ENCODE measurements around the gene CALCB.
"Not testable (repeated sequence)": the region's sequence is repeated elsewhere in the genome, so short reads cannot be mapped to it uniquely, and the experiment has no call there.

Gene CALCB

DNA sequence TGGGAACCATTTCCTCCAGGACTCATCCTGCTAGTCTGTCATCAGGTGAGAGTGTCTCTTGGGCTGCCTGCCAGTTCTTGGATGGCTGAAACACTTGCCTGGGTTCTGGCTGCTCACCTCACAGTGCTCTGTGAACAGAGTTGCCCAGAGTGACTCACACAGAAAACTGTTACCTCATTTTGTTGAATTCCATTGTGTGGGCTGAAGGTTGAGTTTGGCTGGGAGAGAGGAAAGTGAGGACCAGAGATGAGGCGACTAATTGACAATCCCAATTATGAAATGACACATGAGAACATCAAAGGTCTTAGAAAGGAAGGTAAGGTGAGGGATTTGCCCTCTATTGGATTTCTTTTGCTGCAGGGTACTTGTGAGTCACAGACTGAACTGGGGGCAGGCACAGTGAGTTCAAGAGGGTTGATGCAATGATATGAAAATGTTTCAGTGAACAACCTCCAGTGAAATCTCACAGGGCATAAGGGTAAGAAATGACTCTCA, 20.2 kb upstream of the CALCB start:
- TF ChIP-seq POLR2A (IDR thresholded peaks at IDR 0.05; ENCODE audit: low read depth, low read length) (no peak), POLR2AphosphoS5 (IDR thresholded peaks at IDR 0.05; ENCODE audit: low read depth, low read length) (no peak), TAF1 (IDR thresholded peaks at IDR 0.05; ENCODE audit: borderline replicate concordance, low read depth, low read length) (no peak)
- no peak for DNase-seq (ENCODE audit: insufficient read length)
- peak; percentile 56 for FAIRE-seq

DNA sequence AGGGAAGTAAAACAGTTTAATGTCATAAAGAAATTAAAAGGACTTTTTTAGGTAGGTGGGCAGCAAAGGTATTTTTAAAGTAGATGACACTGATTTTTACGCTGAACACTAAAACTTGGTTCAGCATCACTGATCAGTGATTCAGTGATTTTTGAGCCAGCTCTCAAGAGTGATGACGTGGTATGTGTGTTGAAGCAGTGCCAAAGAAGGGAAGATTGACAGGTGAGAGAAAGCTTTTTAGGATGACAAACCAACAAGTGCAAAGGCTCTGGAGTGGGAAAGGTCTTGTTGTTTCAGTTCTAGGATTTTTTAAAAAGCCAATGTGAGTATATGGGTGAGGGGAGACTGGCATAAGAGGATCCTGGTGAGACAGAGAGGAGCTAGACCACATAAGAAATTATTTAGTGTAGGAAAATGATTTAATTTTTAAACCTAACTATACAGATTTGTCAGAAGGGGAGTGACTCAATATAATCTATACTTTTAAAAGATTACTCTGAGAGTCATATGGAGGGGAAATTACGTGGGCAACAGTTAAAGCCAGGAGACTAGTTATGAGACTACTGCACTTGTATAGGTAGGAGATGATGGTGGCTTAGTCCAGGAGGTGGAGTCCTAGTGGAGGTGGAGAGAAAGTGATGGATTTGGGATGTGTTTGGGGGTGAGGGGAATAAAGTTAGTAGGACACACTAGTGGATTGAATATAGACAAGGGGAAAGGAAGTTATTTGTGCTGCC, 17.6 kb upstream of the CALCB start:
- FAIRE-seq (no peak), DNase-seq (ENCODE audit: insufficient read length) (no peak)
- TF ChIP-seq POLR2AphosphoS5 (IDR thresholded peaks at IDR 0.05; ENCODE audit: low read depth, low read length) (no peak), POLR2A (IDR thresholded peaks at IDR 0.05; ENCODE audit: low read depth, low read length) (no peak)

DNA sequence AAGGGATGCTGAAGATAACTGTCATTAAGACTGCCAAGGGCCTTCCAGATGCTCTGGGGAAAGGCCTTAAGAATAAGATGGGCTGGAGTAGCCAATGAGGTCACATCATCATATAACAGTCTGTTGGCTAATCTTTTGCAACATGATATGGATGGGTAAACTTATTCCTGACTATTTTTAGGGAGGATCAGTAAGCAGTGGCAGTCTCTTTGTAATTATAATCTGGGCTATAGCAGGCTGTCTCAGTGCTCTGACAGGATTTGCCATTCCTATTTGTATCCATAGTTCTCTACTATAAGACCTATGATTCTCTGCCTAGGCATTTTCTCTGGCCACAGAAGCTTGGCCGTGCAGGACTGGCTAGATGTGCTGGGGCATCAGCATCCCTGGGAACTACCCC, 16.1 kb upstream of the CALCB start:
- FAIRE-seq (no peak), DNase-seq (ENCODE audit: insufficient read length) (no peak)
- no peak for TF ChIP-seq TAF1 (IDR thresholded peaks at IDR 0.05; ENCODE audit: borderline replicate concordance, low read depth, low read length)

- DNase-seq (ENCODE audit: insufficient read length): no peak
- TF ChIP-seq POLR2A (IDR thresholded peaks at IDR 0.05; ENCODE audit: low read depth, low read length) (no peak), TAF1 (IDR thresholded peaks at IDR 0.05; ENCODE audit: borderline replicate concordance, low read depth, low read length) (no peak), POLR2AphosphoS5 (IDR thresholded peaks at IDR 0.05; ENCODE audit: low read depth, low read length) (no peak)
These were observed 14.1 kb upstream of the CALCB start for GRCh38 chr11:15059132-15059915.

DNA sequence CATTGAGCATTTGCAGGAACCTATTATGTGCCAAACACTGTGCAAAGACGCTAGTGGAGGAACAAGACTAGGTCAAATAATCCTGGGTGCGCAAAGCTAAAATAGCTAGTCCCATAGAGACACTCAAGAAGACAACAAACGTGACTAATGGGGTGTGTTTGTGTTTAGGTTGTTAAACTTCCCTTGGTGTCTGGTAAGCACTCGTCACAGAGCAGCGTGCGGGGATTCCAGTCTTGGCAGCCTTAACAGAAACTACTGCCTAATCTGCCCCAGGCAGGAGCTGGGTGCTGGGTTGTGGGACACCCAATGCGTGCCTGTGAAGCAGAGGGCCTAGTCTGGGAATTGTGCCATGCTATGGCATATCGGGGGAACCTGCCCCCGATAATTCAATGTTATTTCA, 10.8 kb upstream of the CALCB start:
- TF ChIP-seq POLR2AphosphoS5 (IDR thresholded peaks at IDR 0.05; ENCODE audit: low read depth, low read length) (no peak), POLR2A (IDR thresholded peaks at IDR 0.05; ENCODE audit: low read depth, low read length) (no peak), TAF1 (IDR thresholded peaks at IDR 0.05; ENCODE audit: borderline replicate concordance, low read depth, low read length) (no peak)
- DNase-seq (ENCODE audit: insufficient read length) (no peak), FAIRE-seq (no peak)

More at GRCh38 chr11:15059132-15059915, 14.1 kb upstream of the CALCB start:
- FAIRE-seq: no peak

GRCh38 chr11:15069751-15070150, 3.6 kb upstream of the CALCB start:
- not testable (repeated sequence) for DNase-seq (ENCODE audit: insufficient read length); FAIRE-seq

DNA sequence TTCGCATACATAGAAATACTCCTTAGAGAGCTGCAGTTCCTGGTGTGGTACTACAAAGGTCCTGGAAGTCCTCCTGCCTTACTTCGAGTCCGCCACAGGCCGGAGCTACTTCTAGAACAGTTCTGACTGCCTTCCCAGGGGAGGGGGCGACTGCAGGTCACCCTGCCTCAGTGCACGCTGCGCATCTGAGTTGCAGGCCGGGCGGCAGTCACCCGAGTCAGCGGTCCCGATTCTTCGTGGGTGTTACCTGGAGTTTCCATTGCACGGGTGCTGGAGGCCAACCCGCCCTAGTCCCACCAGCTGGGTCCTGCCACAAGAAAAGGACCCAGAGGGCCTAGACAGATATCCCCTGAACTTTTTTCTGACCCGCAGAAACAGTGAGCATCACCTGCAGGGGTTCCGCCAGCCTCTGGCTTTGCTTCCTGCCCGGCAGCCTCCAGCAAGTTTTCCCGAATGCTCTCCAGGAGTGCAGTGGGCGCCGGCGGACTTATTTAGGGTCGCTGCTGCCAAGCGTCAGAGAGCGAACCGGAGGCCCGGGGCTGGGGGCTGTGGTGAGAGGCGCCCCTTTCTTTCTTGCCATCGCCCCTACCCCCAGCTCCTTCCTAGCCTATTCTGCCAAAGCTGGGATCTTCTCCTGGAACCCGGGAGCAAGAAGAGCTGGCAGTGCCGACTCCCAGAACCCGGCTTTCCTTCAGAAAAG, 1.7 kb upstream of the CALCB start:
- TF ChIP-seq TAF1 (IDR thresholded peaks at IDR 0.05; ENCODE audit: borderline replicate concordance, low read depth, low read length): no peak
- no peak for TF ChIP-seq POLR2AphosphoS5 (IDR thresholded peaks at IDR 0.05; ENCODE audit: low read depth, low read length)
- FAIRE-seq (no peak), DNase-seq (ENCODE audit: insufficient read length) (no peak)

- TF ChIP-seq TAF1 (IDR thresholded peaks at IDR 0.05; ENCODE audit: borderline replicate concordance, low read depth, low read length) (no peak), POLR2A (IDR thresholded peaks at IDR 0.05; ENCODE audit: low read depth, low read length) (no peak), POLR2AphosphoS5 (IDR thresholded peaks at IDR 0.05; ENCODE audit: low read depth, low read length) (no peak)
- DNase-seq (ENCODE audit: insufficient read length) (no peak), FAIRE-seq (no peak)
These were observed 746 bp upstream of the CALCB start for GRCh38 chr11:15072551-15073143.

DNA sequence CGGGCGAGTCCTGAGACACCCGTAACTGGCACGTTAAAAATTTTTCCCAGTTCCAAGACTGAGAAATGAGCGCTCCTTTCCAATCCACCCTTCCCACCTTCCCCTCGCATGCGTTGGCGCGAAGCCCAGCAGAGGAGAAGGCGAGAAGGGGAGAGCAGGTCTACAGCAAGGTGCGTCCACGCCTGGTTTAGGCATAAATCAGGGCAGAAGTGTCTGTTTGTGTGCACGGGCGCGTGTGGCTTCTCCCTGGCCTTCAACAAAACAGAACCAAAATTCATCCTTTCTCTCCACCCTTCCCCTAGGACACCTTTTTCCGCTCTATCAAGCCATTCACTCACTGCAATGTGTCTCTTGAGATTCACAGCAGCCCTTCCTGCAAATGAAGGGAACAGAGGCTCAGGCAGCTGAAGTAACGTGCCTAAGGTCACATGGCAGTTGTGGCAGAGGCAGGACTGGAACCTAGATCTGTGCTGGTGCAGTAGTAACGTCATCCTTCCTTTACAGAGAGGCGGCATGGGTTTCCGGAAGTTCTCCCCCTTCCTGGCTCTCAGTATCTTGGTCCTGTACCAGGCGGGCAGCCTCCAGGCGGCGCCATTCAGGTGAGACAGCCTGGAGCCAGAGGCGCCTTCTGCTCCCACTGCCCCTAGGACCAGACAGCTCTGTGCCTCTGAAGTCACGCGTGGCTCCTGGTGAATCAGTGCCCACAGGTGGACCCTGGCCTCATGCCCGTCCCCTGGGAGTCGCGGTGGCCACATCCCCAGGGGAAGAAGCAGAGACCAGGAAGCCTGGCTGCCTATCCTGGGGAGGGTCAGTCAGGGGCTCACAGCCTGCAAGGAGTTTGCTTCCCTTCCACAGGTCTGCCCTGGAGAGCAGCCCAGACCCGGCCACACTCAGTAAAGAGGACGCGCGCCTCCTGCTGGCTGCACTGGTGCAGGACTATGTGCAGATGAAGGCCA, 1.1 kb downstream of the CALCB start:
- FAIRE-seq: peak; percentile 91
- TF ChIP-seq TAF1 (IDR thresholded peaks at IDR 0.05; ENCODE audit: borderline replicate concordance, low read depth, low read length): no peak
- no peak for TF ChIP-seq POLR2AphosphoS5 (IDR thresholded peaks at IDR 0.05; ENCODE audit: low read depth, low read length)
- no peak for TF ChIP-seq POLR2A (IDR thresholded peaks at IDR 0.05; ENCODE audit: low read depth, low read length)
- peak; percentile 54 for DNase-seq (ENCODE audit: insufficient read length)

- FAIRE-seq (no peak), DNase-seq (ENCODE audit: insufficient read length) (no peak)
- TF ChIP-seq POLR2AphosphoS5 (IDR thresholded peaks at IDR 0.05; ENCODE audit: low read depth, low read length) (no peak), TAF1 (IDR thresholded peaks at IDR 0.05; ENCODE audit: borderline replicate concordance, low read depth, low read length) (no peak), POLR2A (IDR thresholded peaks at IDR 0.05; ENCODE audit: low read depth, low read length) (no peak)
These were observed 1.8 kb downstream of the CALCB start for GRCh38 chr11:15075162-15075526.

GRCh38 chr11:15091175-15091574, 17.8 kb downstream of the CALCB start:
- no peak for DNase-seq (ENCODE audit: insufficient read length)
- TF ChIP-seq POLR2AphosphoS5 (IDR thresholded peaks at IDR 0.05; ENCODE audit: low read depth, low read length) (no peak), POLR2A (IDR thresholded peaks at IDR 0.05; ENCODE audit: low read depth, low read length) (no peak), TAF1 (IDR thresholded peaks at IDR 0.05; ENCODE audit: borderline replicate concordance, low read depth, low read length) (no peak)
- FAIRE-seq: no peak

Measured in GM12892 (cell line).